GM15510 (cell line): ENCODE results near the gene LINGO4.

Experiments
- POLR2A ChIP-seq: IDR thresholded peaks from 3 replicates; pipeline ENCODE4 v1.6.1; 2011; ENCODE audit warnings: borderline replicate concordance; ENCODE audit not compliant: insufficient read length; ENCODE audit errors: extremely low read depth

The LINGO4 gene

GRCh38 chr1:151825204-151825603 lies 20.0 kb upstream of the LINGO4 start:
- no peak for TF ChIP-seq POLR2A

GRCh38 chr1:151823175-151823574 lies 18.0 kb upstream of the LINGO4 start:
- TF ChIP-seq POLR2A, result no peak

- no peak for TF ChIP-seq POLR2A
These were observed 17.2 kb upstream of the LINGO4 start for GRCh38 chr1:151822404-151822803.

- no peak for TF ChIP-seq POLR2A
These were observed 15.7 kb upstream of the LINGO4 start for GRCh38 chr1:151820940-151821339.

GRCh38 chr1:151819976-151820623 lies 14.9 kb upstream of the LINGO4 start:
- TF ChIP-seq POLR2A, result no peak

- no peak for TF ChIP-seq POLR2A
These were observed 14.1 kb upstream of the LINGO4 start for GRCh38 chr1:151819227-151819835.

DNA sequence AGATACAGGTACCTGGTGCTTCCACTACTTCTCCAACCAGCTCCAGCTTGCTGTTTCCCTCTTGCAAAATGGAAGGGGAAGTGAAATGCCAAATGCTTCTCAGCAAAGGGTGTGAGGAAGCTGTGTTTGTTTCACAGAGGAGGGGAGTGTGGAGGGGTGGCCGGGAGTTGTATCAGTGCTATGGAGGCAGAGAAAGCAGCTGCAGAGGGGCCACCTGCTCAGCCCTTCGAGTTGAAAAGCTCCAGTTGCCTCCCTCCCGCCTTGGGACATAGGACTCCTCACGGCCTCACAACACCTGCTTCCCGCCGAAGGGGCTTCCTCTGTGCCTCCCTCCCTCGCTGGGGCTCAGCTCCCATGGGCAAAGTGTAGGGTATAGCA lies 12.1 kb upstream of the LINGO4 start:
- no peak for TF ChIP-seq POLR2A

DNA sequence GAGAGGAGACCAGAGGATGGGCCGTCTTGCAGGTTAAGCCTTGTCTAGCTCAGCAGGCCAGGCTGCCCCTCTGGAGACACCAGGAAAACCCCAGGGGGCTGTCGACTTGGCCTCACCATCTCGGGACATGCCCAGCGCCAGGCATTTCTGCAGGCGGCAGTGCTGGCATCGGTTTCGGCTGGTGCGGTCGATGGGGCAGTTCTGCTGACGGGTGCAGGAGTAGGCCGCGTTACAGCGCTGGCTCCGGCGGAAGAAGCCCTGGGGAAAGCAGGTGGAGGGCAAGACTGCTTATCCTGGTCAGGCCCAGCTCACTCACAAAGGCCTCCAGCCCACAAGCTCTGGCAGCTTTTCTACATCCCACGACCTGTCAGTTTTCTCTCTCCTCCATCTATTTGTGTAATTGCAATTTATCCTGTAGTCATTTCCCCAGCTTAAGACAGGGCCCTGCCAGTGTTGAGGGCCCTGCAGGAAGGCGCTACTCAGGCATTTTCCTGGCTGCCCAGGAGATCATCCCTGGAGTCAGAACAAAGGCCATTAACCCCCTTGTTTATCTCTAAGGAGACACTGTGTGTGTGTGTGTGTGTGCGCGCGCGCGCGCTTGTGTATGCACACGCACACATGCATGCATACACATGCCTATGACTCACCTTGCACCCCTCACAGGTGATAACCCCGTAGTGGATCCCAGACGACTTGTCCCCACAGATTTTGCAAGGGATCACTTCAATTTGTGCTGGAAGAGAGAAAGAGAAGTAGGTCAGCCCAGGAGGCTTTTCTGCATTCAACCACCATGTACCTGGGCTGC lies 11.5 kb upstream of the LINGO4 start:
- TF ChIP-seq POLR2A, result no peak

DNA sequence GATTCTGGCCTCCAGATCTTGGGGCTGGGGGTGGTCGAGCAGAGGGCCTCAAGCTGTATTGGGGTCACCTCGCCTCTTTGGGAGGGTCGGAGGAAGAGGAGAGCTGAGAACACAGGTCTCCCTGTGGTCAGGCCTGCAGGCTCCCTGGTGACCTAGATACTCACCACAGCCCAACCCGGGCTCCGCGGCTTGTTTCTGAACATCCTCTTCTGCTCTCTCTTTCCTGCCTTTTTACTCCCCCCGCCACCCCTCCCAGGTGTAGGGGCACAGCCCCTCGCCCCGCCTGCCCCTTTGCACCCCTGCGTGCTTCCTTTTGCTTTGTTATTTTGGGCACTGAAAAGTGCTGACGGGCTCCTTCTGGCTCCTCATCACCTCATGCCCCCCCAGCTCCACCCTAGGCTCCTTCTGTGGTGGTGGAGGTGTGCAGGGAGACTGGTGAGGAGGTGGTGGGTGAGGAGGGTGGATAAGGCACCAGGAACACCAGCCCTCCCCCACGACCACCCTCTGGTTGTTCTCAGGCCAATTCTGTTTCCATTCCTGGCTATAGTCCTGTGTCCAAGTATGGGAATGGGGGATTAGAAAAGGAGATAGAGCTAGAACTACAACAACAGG lies 10.6 kb upstream of the LINGO4 start:
- no peak for TF ChIP-seq POLR2A

- no peak for TF ChIP-seq POLR2A
These were observed 9.8 kb upstream of the LINGO4 start for GRCh38 chr1:151814971-151815545.

GRCh38 chr1:151814426-151814825 lies 9.2 kb upstream of the LINGO4 start:
- TF ChIP-seq POLR2A, result no peak

- no peak for TF ChIP-seq POLR2A
These were observed 8.2 kb upstream of the LINGO4 start for GRCh38 chr1:151813271-151813977.

- no peak for TF ChIP-seq POLR2A
These were observed 6.0 kb upstream of the LINGO4 start for GRCh38 chr1:151811181-151811580.

- no peak for TF ChIP-seq POLR2A
These were observed 4.9 kb upstream of the LINGO4 start for GRCh38 chr1:151809985-151810556.

DNA sequence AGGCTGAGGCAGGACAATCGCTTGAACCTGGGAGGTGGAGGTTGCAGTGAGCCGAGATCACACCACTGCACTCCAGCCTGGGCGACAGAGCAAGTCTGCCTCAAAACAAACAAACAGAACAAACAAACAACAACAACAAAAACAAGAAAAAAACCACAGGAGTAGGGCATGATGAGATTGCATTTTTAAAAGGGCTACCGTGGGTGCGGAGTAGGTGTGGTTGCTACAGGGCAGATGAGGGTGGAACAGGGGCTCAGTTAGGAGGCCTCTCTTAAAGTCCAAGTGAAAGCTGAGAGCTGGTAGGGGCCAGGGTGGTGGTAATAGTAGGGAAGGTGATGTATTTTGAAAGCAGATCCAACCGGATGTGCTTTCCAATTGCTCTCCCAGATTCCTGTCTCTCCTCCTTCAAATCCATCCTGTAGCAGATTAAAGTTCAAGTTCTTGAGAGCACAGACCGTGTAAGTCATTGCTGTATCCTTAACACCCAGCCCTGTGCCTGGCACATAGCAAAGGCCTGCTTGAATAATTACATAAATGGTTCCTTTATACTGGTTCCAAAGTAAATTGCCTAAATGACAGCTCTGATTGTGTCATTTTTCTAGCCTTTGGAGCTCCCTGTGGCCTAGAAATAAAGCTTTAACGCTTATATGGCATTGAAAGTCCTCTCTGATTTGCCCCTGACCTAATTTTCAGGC lies 4.2 kb upstream of the LINGO4 start:
- TF ChIP-seq POLR2A, result no peak
